Measurements from ENCODE around the gene KCNJ6.

DNA sequence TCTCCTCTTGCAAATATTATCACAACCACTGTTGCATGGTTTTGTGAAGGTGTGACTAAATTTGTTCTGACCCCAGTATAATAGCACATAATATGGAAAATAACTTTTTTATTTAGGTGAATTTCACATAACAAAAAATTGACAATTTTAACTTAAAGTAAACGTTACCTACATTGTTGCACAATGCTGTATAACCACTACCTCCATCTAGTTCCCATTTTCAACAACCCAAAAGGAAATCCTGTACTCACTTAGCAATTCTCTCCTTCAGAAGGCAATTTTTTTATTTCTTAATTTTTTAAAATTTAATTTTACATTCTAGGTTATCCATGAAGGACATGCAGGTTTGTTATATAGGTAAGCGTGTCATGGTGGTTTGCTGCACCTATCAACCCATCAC lies 95.2 kb downstream of the KCNJ6 start:
- TF ChIP-seq EZH2 (IDR thresholded peaks at IDR 0.05; ENCODE audit: borderline replicate concordance, low read length) = no peak
- TF ChIP-seq, protein P1, sequence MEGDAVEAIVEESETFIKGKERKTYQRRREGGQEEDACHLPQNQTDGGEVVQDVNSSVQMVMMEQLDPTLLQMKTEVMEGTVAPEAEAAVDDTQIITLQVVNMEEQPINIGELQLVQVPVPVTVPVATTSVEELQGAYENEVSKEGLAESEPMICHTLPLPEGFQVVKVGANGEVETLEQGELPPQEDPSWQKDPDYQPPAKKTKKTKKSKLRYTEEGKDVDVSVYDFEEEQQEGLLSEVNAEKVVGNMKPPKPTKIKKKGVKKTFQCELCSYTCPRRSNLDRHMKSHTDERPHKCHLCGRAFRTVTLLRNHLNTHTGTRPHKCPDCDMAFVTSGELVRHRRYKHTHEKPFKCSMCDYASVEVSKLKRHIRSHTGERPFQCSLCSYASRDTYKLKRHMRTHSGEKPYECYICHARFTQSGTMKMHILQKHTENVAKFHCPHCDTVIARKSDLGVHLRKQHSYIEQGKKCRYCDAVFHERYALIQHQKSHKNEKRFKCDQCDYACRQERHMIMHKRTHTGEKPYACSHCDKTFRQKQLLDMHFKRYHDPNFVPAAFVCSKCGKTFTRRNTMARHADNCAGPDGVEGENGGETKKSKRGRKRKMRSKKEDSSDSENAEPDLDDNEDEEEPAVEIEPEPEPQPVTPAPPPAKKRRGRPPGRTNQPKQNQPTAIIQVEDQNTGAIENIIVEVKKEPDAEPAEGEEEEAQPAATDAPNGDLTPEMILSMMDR (IDR thresholded peaks at IDR 0.05; ENCODE audit: low read length) = no peak
